GM19324 (cell line): Measurements from ENCODE around the gene PIK3R1.
"Not testable (repeated sequence)": the region's sequence is repeated elsewhere in the genome, so short reads cannot be mapped to it uniquely, and the experiment has no call there.

Experiments used
- ATAC-seq: cut with Tn5 transposase; IDR thresholded peaks from one replicate; pipeline ENCODE4 v1.9.1; 2021; ENCODE audit warnings: mild to moderate bottlenecking, moderate library complexity; ENCODE audit not compliant: unreplicated experiment, low FRiP score

PIK3R1 gene

DNA sequence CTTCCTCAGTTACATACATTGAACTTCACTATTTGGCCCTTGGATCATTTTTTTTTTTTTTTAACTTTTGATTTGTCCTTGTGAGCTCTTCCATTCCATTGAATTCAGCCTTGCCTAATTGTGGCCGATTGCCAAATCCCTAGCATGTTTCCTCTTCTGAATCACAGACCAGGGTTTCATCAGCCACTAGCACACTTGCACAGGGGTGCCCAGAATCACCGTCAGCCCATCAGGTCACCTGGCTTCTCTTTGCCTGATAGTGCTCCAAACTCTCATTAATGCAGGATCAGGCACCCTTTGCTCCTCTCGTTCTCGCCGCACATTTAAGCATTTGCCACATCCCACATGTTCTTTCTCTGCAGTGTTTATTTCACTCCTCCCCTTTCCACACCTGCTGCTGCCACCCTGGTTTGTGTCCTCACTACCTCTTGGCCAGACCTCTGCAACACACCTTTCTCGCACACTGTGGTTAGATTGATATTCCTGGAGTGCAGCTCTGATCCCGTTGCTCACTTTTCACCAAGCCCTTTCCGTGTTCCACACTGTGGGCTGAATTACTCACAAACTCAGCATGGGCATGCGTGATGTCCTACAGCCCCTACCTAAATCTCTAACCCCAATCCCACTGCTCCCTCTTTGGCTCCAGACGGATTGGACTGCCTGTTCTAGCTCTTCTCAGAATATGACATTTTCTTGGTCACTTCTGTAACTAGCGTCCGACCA is 9.8 kb downstream of the PIK3R1 start:
- no peak for ATAC-seq

DNA sequence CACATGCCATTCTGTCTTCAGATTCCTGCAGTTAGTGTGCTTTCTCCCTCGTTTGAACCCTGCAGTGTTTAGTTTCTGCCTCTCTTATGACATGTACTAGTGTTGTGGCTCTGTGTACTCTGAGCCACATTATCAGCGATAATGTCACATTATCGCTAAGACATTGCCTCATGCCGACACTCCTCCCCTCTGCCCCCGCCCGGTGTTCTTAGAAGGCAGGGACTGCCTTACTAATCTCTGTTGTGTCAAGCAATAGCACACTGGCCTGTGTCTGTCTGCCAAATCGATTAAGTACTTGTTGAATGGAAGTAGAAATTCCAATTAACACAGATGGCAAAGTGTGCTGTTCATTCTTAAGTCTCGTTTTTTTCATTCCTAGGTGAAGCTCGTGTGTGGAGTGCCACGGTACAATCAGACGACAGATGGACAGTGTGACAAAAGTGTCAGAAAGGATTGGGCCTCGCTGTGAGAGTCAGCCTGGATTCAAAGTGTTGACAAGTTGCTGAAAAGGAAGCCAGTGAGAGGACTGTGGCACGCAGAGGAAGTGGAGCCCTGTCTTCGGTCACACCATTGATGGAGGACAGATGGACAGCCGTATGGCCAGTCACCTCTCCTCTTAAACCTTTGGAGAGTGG is 10.5 kb downstream of the PIK3R1 start:
- no peak for ATAC-seq

DNA sequence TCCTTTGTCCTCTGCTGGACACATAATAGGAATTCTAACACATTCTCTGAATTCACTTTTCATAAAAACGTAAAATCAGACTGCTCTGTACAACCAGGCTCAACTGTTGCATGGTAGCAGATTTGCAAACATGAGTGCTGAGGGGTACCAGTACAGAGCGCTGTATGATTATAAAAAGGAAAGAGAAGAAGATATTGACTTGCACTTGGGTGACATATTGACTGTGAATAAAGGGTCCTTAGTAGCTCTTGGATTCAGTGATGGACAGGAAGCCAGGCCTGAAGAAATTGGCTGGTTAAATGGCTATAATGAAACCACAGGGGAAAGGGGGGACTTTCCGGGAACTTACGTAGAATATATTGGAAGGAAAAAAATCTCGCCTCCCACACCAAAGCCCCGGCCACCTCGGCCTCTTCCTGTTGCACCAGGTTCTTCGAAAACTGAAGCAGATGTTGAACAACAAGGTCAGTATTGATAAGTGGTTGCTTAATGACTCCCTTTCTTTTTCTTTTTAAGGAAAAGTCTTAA is 11.1 kb downstream of the PIK3R1 start:
- ATAC-seq, result no peak

DNA sequence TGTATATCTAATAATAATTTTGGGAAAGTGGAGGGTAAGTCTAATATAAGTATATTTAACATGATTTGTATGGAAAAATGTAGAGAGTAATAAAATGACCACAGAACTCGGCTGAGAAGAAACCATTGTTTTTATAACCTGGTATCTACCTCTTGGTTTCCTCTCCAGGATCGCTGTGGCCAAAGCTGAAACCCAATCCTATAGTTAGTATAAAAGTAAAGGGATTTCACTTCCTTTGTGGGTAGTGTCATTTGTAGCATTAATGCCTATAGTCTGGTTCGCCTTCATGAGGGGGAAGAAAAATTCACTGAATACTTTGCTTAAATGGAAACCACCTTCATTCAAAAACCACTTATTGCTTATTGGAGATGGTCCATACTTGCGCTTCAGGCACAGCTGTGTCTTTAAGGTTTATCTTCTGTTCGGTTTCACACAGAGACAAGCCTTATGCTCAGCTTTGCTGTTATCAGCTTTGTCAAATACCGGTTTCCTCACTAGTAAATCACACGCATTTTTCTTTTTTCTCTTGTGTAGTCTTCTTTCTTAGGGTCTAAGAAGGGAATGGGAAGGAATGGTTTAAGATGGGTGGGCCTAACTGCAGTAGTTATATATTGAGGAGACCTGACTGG is 12.1 kb downstream of the PIK3R1 start:
- no peak for ATAC-seq

DNA sequence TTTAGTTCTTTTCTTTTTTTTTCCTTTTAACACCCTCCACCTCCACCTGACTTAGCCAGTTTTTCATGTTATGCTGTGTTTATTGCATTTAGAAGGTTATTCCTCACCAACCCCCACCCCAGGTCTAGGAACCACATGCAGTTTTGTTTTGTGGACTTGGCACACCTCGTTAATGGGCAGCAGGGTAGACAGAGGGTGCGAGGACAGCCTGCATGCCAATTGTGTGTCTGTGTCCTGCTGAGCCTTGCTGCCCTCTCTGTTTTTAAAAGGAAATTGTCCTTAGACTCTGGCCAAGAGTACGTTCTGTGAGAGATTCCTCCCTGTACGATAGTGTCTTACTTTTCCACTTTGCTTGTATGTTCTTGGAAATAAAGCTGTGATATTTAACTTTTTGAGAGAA is 13.9 kb downstream of the PIK3R1 start:
- no peak for ATAC-seq

DNA sequence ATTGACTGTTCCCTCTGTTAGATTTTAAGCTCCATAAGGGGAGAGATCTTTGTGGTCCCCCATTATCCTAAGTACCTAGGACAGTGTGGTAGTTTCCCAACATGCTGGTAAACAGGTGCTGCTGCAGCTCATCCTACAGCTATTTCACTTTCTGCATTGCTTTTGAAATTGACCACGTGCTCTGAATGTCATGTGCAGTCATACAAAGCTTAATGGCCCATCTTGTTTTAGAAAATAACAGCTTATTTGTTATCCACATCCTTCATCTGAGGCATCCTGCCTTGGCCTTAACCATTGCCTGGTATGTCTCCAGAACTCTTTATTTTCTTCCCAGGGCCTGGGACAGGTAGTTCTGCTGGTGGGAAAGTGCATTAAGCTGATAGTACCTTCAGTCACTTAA is 14.7 kb downstream of the PIK3R1 start:
- no peak for ATAC-seq

DNA sequence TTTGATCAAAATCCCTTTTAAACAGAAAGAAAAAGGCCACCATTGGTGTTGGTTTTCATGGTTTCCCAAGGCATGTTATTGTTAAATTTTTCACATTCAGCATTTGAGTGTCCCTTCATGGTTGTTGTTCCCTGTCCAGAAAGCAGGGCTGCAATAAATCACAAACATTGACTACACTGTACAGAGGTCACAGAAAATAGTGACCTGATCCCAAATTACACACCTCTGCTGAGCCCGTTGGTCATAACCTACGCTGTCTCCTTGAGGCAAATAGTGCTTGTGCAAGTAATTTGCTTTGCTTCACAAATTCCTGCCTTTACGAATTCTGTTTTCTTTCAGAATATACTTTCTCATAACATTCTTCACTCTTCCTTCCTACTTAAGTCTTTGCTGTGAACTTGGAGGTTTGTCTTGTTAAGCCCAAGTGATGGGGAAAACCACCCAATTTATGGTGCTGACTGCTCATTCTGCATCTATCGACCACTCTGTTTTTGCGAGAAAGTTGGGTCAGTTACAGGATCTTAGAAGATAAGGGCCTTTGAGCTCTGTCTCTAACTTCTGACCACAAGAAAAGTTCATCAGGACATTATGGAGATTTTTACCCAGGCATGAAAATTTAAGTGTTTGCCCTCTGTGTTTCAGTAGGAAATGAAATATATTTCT is 16.0 kb downstream of the PIK3R1 start:
- no peak for ATAC-seq

DNA sequence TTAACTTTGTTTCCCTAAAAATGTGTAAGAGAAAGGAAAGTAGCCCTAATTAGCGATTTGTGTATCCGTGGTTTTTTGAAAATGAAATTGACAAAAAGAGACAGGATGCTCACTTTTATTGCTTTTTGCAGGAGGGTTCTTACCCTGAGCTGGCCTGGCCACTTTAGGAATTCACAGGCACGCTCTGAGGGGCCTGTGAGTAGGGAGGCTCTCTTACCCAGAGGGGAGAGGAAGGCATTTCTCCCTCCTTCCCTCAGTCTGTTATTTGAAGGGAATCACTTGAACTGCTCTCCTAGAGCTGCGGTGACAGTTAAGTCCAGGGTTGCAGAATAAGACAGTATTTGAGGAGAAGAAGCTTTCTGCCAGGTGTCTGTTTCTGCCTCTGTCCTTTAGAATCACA is 16.7 kb downstream of the PIK3R1 start:
- ATAC-seq, result no peak

DNA sequence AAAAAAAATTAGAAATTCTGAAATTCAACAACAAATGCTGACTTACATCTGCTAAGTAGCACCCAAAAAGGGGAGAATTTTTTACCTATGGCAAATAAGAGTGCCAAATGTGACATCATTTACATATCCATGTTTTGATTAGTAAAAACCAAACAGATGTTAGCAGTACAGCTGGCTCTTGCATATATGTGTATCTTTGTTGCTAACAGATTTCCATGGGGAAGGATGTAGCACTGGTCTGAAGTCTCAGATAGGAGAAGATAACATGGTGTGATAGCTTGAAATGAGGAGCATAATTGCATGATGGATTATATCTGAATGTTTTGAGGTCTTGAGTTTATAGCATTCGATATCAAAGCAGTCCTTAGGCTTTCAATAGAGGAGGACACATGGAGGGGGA is 17.5 kb downstream of the PIK3R1 start:
- no peak for ATAC-seq

DNA sequence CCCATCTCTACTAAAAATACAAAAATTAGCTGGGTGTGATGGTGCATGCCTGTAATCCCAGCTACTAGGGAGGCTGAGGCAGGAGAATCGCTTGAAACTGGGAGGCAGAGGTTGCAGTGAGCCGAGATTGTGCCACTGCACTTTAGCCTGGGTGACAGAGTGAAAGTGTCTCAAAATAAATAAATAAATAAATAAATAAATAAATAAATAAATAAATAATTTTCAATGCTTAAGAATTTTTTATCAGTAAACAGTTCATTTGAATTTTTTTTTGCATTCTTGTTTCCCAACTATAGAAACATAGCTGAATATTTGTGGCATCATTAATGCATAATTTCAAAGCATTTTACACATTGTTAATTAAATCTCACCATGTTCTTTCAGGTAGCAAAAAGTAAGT is 19.7 kb downstream of the PIK3R1 start:
- ATAC-seq, result not testable (repeated sequence)

DNA sequence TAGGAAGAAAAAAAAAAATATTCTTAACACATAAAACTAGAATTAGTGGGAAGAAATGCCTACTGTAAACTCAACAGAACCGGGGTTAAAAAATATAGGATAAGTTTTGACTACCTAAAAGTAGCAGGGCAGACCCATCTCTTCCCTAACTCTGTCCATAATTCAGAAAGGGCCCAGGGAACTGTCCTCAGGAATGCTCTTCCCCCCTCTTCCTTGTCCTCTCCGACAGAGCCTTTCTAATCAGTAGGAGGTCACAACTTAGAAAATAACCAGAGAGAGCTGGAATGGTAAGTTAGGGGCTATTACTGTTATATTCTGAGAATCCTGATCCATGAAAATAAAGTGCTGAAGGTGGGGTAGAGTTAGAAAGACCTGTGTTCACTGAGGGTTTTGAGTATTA is 22.2 kb downstream of the PIK3R1 start:
- ATAC-seq, result no peak

DNA sequence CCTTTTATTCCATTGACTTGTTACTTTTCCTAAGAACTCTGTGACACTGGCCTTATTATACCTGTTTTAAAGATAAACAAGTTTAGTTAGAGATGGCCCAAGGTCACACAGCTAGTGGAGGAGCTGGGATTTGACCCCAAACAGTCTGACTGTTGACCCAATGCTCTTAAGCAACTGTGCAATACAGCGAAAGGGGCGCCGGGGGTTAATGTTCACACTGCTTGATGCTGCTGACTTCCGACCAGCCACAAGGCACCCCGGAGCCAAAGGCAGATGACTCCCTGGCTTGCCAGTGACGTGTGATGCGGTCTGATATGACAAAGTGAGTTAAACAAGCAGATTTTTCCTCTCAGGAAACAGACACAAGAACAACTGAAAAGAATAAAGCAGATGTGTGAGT is 23.9 kb downstream of the PIK3R1 start:
- peak; percentile 88 for ATAC-seq

DNA sequence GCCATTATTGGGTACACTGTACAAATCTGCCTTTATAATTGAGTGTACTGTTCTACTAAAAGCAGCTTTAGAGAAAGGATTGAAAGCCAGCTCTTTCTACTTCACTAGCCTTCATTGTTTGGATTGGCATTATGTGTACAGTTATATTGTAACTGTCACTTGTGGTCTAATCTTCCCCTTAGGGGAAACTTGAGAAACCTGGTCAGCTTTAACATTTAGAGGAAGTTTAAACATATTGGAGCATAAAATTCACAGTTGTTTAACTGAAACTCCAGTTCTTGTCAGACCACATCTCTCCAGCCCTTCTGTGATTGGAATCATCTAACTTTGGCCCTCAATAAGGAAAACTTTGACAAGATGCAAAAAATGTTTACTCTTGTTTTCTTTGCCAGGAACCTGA is 24.6 kb downstream of the PIK3R1 start:
- no peak for ATAC-seq

DNA sequence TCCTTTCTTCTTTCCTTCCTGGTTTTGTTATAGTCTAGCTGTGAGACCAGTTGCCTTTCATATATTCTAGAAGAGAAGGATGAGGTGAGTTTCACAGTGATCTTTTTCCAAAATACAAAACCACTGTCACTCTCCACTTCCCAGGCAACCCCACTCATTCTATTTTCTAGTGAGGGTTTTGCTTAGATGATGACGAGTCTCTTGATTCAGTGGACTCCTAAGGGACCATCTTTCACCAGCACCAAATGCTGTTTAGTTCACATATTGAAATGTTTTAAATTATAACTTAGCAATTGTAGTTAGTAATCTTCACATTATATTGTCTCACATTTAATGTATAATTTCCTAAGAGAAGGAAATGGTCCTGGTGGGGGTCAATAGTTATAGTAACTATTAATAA is 25.2 kb downstream of the PIK3R1 start:
- ATAC-seq, result no peak

DNA sequence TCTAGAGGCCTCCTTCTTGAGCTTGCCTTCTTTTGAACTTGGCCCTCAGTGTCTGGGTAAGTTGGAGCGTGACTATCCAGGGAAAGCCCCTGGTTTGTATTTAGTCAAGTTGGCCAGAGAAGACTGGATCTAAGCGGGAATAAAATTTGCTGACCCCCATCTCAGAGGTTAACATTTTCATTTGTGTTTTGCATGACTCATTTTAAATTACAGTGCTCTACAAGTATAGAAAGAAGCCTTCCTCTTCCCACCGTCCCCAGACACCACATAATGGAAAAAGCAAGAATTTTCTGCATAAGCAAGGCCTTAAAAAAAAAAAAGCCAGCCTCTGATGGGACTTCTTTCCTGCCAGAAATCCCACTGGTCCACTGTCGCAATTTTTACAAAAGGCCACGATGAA is 27.2 kb downstream of the PIK3R1 start:
- no peak for ATAC-seq

DNA sequence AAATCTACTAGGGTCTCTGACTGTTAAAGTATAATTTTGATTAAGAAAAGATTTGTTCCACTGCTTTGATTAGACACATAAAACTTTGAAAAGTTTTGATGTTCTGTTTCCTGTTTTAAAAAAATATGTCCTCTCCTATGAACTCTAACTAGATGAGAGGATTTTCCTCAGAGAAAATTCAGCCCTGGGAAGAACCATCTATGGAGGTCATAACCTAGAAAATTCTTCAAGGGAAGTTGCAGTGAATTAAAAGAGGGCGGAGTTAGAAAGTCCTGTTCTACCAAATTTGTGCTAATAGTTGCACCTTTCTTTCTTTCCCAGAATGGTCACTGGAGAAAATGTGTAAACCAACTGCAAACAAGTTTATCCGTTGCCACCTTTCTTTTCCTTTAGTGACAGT is 27.7 kb downstream of the PIK3R1 start:
- ATAC-seq, result no peak

DNA sequence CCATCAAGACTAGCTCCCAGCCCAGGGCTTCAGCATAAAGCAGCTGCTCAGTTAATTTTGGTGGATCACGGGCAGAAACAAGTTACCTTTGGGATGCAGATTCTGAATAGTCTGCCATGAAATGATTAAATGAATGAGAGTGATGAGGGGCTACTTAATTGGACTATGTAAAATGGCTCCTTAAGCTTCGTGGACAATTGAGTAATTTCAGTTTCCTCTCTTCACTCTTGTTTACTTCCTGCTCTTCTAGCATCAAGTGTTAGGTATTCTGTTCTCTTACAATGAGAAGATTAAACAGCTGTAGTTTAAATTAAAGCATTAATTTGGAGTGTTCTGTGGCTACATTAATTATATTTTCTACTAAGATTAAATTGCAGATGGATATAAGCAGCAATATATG is 28.1 kb downstream of the PIK3R1 start:
- no peak for ATAC-seq

DNA sequence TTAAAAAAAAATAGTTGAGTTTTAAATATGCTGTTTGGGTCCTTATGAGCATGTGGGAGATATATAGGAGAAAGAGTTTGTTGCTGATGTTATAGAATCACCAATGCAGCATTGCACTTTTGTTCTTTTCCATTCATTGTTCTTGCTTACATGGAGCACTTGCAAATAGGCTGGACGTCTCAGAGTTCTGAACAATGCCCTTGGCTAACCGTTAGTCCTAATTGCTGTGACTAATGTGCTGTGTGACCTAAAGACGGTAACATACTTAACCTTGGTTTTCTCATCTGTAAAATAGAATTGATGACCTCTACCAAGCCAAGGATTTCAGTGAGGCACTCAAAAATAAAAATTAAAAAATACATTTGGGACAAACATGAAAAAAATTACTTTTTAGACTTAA is 29.8 kb downstream of the PIK3R1 start:
- no peak for ATAC-seq

DNA sequence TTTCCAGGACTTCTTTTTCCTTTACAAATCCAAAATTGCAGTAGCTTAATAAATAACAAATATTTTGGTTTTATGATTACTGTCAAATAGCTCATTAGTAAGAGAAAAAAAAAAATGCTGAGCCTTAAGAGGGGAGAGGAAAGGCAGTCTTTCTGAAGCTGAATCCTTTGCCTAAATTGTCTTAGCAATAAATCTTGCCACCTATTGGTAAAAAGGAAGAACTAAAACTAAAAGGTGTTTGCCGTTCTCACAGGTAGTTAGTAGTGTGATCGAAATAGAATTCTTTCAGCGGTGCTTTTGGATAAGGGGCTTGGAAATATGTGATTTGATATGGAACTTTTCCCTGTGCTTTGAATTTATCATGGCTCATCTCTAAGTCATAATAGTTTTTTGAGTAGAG is 31.2 kb downstream of the PIK3R1 start:
- no peak for ATAC-seq

DNA sequence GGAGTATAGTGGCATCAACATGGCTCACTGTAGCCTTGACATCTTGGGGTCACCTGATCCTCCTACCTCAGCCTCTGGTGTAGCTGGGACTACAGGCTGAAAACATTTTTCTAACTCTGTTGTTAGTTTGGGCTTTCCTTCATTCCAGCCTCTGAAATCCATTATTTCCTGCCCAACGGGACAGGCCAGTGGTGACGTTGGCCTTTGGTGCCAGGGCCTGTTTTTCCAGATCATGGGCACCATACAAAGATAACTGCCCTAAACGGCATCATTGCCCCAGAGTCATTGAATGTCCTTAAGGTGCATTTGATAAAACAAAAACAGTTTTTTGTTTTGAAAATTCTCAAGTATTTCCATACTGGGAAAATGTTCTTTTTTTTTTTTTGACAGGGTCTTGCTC is 32.1 kb downstream of the PIK3R1 start:
- no peak for ATAC-seq

DNA sequence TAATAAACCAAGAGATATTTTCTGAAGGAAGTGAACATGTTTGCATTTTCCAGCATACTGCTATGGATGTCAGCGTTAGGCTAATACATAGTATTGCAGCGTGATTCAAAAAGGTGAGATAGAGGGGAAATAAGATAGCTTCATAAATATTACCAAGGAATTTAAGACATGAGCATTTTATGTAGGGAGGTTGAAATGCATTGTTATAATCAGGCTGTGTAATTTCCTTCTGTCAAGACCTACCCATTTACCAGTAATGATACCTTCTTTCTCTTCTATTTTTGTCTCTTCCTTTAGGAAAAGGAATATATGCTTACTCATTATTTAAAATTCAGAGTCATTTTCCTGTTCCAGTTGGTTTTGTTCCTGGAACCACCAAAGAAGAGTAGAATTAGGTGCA is 33.3 kb downstream of the PIK3R1 start:
- no peak for ATAC-seq
